NCI-H510A (cell line): ENCODE data around the gene TBX21.

Source experiments
- DNase-seq: peaks from one replicate; lab custom pipeline; 2025; lab: John Stamatoyannopoulos, UW

TBX21 gene

DNA sequence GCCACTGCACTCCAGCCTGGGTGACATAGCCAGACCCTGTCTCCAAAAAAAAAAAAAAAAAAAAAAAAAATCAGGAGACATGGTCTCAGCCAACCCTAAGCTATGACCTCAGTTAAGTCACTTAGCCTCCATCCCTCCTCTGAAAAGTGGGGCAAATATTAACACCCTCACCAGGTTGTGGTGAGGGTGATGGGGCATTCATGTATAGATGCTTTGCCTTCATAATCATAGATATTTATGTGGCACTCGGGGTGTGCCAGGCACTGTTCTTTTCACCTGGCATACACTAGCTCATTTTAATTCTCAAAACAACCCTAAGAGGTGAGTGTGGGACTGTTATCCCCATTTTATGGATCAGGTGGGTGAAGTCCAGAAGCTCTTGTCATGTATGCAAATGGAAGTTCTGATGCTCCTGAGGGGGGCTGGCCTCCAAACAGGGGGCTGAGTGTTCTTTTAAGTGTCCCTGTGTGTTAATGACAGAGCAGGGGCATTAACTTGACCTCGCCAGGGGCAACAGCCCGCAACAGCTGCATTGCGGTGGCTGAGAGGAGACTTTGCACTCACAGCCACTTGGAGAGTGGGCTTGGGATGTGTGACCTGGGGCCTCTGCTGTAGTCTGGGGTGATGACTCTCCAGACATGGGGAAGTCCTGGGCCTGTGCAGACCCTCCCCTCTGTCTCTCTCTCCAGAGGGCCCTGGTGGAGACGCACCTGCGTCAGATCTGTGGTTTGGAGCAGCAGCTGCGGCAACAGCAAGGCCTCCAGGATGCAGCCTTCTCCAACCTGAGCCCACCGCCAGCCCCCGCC lies 34.9 kb upstream of the TBX21 start:
- no peak for DNase-seq

DNA sequence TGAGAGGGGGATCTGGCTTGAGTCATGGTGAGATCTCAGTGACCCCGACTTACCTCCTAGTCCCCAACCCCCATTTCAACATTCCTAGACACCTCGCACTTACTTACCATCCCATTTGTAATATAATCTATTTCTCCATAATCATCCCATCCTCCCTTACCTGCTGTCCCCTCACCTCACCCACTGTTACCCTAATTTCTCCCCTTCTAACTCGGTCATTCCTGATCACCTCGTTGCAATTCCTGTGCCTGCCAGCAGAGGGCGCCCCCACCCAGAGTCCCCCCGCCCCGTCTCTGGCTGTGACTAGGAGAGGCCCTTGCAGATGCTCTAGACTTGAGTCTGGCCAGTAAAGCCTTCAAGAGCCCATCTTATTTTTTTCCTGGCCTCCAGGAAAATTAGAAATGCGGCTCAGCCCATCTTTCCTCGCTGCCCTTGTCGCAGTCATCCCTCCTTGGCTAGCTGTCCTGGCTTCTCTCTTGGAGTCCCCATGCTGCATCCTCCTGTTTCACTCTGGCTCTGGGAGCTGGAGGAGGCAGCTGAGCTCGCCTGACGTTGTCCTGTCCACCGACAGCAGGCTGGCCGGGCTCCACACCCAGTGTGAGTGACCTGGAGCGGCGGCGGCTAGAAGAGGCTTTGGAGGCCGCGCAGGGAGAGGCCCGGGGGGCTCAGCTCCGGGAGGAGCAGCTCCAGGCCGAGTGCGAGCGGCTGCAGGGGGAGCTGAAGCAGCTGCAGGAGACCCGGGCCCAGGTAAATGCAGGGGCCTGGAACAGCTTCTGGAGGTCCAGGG lies 34.1 kb upstream of the TBX21 start:
- no peak for DNase-seq

DNA sequence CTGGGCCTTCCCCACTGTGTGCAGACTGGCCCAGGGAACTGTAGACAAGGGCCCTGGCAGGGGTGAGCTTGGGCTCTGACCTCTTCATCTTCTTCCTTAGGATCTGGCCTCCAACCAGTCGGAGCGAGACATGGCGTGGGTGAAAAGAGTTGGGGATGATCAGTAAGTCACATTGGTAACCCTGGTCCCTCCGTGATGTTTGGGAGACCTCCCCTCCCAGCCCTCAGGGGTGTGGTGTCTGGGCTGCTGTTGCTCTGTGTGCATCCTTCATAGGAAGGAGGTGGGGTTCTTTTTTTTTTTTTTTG lies 33.5 kb upstream of the TBX21 start:
- no peak for DNase-seq

DNA sequence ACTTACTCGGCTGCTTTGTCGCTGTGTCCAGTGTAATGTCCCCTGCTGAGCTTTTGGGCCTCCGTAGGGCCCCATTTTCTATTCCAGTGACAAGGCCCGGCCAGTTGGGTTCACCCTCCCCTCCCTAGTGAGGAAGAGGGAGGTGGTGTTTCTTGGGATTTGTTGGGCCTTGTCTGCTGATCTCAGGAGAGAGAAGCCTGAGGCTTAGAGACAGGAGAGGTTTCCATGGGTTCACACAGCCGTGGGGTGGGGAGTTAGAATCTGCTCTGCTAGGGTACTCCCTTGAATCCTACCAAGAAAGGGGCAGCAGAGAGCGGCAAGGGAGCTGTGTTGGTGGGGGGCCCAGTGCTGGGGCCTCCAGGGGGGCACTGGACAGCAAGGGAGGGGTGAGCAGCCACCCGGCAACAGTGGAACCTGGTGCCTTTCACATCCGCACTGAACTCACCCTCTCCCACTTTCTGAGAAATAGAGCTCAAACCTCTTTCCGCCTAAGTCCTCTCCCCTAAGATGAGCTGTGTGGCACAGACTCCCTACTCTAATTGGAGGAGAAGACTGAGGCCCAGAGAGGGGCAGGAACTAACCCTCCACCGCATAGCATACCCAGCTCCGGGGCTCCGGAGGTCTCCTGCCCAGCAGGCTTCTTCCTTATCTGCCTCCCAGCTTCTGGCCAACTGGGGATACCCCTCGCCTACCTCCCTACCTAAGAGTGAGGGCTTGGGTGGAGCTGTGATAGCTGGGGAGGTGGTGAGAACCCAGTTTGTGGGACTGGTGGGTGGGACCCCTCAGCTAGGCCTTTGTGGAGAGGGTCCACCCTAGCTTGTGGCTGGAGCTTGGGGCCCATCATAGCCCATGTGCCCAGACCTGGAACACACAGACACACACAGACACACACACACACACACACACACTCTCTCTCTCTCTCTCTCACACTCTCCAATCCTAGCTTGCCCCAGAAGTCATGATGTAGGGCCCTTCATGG lies 32.3 kb upstream of the TBX21 start:
- DNase-seq: no peak

DNA sequence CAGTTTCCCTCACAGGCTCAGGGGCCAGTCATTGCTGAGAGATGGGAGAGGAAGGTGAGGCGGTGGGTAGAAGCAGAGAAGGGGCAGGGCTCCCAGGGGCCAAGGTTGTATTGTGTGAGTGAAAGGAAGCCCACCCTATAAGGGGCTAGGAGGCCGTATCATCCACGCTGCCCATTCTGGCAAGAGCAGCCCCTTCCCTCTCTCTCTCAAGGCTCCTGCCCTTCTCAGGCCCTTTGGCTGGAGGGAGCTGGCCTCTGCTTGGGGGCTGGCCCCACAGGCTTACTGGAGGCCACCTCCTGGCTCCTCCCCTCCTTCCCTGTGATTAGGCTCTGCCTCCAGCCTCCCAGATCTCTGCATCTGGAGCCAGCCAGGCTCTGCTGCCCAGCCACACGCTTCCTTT lies 31.4 kb upstream of the TBX21 start:
- DNase-seq: no peak

DNA sequence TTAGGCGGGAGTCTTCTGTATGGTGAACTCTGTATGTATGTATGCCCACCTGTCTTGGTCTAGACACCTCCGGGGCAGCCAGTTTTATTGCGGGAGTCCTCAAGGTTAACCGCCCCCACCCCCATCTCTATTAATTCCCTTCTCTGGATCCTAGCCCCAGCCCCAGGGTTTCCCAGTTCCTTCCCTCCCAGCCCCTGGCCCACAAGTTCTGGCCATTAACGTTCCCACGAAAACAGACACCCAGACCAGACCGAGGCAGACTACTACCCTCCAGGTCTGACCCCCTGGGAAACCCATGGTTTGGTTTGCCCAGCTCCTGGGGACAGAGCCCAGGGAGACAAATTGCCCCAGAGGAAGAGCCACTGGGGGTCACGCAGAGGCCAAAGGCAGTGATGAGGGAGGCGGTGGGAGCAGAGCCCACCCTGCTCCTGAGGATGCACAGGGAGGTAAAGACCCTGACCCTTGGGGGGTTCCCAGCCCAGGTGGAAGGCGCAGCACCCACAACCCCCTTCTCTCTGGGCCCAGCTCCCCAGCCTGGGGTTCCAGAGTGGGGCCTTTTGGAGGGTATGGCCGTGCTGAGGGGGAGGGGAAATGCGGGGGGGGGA lies 30.5 kb upstream of the TBX21 start:
- no peak for DNase-seq

DNA sequence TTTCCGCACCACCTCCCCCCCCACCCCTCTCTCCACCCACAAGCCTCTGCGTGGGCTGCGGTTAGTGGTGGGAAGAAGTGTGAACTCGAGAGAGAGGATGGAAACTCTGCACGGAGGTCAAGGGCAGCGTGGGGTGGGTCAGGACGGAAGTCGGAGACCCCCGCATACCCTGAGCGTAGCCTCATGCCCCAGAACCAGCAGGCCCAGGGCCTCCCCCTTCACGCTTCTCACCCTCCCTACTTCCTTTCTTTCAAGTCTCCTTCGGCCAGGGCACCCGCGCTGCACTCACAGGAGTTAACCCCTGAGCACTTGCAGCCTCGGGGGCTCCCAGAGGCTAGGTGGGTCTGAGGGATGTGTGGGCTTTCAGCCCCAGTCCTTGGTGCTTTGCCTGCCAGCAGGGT lies 29.8 kb upstream of the TBX21 start:
- no peak for DNase-seq

DNA sequence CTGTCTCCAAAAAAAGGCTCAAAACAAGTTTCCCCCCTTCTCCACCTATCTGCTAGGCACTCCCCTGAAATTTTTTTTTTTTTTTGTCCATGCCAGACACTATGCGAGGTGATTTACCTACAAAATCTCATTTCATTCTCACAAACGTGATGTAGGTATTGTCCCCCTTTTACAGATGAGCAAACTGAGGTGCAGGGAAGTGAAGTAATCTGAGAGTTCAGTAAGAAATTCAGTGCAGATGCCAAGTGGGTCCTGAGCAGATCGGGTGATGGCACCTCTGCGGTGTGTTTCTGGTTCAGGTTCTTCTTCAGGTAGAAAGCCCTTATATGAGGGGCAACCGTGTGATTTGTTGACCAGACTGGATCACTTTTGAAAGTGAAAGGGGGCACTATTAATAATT lies 29.4 kb upstream of the TBX21 start:
- no peak for DNase-seq

DNA sequence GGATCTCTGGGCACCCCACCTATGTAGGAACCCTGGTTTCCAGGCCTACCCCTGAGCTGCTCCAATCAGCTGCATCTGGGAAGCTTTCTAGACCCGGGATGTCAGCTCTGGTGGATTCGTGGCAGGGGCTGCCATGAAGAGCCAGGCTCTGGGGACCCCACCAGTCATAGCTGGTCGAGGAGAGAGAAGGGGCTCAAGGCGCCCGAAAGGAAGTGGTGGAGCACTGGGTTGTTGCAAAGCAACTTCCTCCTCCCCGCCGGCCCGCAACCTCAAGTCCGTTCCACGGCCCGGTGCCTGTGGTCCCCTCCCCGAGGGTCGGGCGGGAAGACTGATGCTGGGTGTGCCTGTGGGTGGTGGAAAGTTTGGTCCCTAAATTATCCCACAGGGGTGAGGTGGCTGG lies 28.9 kb upstream of the TBX21 start:
- DNase-seq: no peak

DNA sequence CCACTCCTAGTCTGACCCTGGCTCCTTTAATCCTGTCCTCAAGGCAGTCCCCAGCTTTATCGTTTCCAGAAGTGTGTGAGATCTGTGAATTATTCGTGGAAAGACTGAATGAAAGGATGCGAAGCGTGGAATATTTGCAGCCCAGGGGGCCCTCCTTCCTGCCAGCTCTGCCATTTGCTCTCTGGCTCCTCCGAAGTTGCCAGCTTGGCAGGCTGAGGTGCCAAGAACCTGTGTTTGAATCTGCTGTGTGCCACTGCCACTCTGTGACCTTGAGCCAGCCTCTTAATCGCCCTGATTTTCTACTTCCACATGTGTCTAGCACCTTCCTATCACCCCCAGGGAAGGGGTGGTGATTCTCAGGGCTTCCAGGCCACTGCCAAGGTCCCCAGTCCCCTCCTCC lies 28.3 kb upstream of the TBX21 start:
- DNase-seq: no peak

DNA sequence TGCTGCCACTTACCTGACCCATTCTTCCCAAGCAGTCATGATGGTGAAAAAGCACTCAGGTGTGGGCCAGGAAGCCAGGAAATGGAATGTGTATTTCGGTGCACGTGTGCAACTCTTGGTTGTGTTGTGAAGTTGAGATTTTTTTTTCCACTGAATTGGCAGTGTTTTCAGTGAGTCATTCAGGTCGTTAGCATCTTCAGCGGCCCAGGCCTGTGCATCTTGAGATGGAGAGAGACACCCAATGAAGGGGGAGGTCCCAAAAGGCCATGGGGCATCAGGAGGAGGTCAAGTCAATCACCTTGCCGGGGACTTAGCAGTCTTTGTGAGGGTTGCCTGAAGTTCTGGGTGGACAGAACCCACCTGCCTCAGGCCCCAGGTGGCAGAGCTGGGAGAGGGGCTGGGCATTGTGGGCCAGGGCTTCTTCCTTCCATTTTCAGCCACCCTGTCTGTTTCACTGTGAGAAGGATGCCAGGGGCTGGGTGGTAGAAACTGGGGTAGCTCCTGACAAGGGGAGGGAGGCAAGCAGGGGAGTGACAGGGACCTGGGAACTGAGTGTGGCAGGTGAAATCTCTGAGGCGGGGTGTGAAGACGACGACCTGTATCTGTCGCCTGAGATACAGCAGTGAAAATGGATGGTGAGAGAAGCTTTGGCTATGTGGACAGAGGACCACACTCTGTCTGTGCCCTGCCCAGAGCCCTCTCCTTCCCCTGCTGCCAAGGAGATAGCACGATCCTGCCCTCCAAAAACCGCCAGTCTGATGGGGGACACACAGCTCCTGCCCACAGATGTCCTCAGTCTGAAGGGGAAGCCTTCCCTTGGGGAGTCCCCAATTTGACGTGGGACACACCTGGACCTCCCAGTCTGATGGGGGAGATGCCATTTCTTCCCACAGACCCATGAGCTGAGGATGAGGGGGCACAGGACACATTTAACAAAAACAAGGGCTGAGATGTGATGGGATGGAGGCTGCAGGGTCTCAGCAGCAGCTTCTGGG lies 27.2 kb upstream of the TBX21 start:
- DNase-seq: no peak

DNA sequence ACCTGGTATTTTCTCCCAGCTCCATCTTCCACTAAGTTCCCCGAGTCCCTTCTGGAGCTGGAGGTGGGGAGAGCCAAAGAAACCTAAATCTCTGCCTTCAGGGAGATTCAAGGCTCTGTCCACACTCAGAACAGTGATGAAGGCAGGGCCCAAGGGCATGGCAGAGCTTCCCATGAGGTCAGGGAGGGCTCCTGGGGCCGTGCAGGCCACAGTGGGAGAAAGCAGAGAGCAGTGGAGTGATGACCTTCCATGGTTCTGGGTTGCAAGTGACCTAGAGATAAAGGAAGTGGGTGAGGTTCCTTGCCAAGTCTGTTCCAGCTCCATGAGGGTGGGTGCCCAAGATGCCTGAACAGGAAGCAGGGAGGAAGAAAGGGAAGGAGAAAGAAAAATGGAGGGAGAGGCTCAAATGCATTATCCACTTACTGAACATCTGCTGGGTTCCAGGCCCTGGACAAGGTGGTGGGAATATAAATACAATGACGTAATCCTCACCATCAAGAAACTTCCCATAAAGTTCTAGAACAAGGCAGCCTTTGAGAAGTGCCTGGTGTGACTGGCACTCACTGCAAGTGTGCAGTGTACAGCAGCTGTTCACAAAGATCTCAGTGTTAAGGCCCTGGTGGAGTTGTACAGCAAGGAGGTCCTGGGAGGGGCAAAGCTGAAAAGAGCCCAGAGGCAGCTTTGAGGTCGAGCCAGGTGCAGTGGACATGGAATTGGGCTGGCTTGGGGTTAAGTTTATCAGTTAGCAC lies 25.8 kb upstream of the TBX21 start:
- DNase-seq: no peak

DNA sequence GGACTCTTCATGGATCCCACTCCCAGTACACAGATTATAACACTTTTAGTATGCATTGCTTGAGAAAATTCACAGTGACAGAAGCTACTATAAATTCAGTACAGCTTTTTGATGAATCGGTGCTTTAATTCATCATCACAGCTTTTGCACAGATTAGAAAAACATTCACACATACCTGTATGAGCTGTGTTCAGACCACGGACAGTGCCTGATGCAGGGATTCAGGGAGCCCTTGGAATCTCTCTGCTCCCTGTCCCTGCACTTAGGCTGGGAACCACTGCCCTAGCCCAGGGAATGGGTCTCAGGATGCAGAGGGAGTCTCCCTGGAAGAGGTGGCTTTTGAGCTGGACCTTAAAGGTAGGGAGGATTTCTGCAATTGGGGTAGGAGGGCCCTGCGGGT lies 25.2 kb upstream of the TBX21 start:
- no peak for DNase-seq

DNA sequence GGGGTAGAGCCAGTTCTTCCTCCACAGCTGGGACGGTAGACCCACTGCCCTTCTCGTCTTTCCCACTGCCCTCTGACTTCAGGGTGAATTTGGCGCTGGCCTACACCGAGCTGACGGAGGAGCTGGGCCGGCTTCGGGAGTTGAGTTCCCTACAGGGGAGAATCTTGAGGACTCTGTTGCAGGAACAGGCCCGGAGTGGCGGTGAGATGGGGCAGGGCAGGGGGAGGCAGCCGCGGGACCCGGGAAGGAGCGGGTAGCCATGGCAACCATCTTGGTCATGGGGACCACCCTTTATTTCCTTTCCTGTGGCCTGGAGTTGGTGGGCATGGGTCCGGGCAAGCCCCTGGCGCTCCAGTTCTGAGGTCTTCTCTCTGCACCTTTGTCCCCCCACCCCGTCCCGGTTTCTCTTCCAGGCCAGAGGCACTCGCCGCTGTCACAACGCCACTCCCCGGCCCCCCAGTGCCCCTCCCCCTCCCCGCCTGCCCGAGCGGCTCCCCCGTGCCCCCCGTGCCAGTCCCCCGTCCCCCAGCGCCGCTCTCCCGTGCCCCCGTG lies 24.6 kb upstream of the TBX21 start:
- no peak for DNase-seq

DNA sequence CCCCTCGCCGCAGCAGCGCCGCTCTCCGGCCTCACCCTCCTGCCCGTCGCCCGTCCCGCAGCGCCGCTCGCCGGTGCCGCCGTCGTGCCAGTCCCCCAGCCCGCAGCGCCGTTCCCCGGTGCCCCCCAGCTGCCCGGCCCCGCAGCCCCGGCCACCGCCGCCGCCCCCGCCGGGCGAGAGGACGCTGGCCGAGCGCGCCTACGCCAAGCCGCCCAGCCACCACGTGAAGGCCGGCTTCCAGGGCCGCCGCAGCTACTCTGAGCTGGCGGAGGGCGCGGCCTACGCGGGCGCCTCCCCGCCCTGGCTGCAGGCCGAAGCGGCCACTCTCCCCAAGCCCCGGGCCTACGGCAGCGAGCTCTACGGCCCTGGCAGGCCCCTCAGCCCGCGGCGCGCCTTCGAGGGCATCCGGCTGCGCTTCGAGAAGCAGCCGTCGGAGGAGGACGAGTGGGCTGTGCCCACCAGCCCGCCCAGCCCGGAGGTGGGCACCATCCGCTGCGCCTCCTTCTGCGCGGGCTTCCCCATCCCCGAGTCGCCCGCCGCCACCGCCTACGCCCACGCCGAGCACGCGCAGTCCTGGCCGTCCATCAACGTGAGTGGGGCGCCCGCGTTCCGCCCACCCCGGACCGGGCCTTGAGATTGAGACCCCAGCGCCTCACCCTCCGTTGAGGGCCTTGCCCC lies 24.0 kb upstream of the TBX21 start:
- no peak for DNase-seq

DNA sequence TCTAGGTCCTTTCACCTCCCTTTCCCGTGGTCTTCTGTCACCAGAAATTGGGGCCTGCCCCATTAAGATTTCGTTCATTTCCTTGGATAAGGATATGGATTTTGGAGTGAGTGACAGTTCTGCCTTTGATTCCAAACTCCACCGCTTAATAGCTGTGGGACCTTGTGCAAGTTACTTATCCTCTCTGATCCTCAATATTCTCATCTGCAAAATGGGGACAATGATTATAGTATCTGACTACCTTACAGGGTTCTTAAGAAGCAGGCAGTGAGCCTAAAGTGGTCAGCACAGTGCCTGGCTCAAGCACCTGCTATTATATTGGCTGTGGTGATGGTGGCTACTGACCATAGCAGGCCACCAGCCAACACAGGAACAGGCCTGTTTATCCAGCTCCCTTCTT lies 23.4 kb upstream of the TBX21 start:
- no peak for DNase-seq

DNA sequence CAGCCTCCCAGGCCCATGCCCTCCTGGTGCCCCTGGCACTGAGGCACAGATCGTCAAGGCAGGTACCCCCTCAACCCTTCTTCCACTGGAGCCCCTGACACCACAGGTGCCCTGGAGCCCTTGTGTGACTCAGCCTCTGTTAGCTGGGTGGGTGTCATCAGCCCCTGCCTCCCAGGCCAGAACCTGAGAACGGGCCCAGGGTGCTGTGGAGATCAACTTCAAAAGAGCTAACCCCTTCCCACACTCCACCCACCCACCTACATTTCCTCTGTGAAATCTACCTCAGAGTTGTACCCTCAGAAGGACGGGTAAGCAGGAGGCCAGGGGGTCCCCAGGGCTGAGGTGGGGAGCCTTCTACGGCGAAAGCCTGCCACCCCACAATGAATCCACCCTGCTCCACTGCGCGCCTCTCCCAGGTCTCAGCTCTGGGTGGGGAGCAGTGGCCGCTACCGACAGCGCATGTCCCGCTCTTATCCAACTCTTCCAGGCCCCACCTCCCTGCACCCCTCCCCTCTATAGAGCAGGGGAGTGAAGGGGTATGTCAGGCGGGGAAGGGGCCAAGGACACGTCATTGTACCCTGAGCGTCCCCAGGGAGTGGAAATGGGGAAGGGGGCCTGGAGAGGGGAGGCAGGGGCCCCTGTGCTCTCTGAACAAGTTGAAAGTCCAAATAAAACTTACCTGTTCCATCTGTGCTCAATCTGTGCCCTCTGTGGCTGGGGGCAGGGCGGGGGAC lies 21.5 kb upstream of the TBX21 start:
- no peak for DNase-seq

DNA sequence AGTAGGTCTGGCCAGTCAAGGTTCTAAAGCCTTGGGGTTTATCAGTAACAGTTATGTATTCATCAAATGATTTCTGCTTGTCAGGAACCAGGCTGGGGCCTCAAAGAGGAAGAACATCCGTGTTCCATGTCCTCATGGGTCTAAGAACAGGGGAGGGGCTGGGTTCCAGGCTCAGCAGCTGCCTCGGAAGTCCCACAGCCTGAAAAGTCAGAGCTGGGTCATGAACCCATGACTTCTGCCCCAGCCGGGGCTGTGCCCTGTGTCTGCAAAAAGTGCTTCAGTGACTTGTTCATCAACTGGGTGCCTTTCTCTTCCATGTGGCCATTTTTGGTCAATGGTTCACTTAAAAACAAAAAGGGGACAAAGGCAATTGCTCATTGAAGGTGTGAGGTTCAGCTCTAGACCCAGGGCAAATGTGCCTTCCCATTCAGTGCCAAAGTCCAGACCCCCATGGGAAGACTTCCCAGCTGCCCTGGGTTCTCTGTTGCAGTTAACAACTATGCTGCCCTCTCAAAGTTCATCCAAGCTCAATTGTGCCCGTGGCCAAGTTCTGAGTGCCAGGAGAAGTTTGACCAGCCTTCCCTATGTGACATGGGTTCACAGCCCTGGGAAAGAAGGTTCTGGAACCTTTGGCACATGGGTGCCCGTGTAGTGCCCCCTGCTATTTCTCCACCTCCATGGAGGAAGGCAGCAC lies 20.6 kb upstream of the TBX21 start:
- no peak for DNase-seq
